Measurements from ENCODE around the gene SPPL2B.

The SPPL2B gene

GRCh38 chr19:2286402-2287140 is 41.9 kb upstream of the SPPL2B start:
- H3K4me3 ChIP-seq (replicated peaks; ENCODE audit: low read depth, low read length): no peak overlapping the region
- TF ChIP-seq, protein P1, sequence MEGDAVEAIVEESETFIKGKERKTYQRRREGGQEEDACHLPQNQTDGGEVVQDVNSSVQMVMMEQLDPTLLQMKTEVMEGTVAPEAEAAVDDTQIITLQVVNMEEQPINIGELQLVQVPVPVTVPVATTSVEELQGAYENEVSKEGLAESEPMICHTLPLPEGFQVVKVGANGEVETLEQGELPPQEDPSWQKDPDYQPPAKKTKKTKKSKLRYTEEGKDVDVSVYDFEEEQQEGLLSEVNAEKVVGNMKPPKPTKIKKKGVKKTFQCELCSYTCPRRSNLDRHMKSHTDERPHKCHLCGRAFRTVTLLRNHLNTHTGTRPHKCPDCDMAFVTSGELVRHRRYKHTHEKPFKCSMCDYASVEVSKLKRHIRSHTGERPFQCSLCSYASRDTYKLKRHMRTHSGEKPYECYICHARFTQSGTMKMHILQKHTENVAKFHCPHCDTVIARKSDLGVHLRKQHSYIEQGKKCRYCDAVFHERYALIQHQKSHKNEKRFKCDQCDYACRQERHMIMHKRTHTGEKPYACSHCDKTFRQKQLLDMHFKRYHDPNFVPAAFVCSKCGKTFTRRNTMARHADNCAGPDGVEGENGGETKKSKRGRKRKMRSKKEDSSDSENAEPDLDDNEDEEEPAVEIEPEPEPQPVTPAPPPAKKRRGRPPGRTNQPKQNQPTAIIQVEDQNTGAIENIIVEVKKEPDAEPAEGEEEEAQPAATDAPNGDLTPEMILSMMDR (IDR thresholded peaks at IDR 0.05; ENCODE audit: low read depth, low read length, missing control alignments): no peak
- DNase-seq (ENCODE audit: extremely low read depth, low read depth): no peak

GRCh38 chr19:2287585-2288337 is 40.7 kb upstream of the SPPL2B start:
- DNase-seq (ENCODE audit: extremely low read depth, low read depth): no peak
- H3K4me3 ChIP-seq (replicated peaks; ENCODE audit: low read depth, low read length): no peak overlapping the region
- TF ChIP-seq, protein P1 (IDR thresholded peaks at IDR 0.05; ENCODE audit: low read depth, low read length, missing control alignments): no peak

DNA sequence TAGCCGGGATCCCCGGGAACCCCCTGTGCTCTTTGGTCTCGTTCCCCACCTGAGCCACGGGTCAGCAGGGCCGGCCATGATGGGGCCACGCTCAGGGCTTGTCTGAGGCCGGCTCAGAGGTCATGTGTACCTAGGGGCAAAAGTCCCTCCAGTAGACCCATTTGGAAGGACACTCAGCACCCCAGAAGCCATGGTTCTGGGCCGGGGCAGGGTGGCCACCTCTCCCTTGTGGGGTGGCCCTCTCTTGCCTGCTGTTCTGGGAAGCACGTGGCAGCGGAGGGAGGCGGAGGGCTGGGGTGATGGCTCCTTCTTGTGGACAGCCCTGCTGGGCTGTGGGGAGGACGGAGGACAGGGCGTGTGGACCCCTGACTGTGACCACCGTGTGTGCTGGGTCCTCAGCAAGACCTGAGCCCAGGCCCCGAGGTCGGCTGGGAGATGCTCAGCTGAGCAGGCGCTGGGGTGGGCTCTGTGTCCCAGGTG is 40.1 kb upstream of the SPPL2B start:
- H3K4me3 ChIP-seq (replicated peaks; ENCODE audit: low read depth, low read length): no peak overlapping the region
- no peak for DNase-seq (ENCODE audit: extremely low read depth, low read depth)
- TF ChIP-seq, protein P1 (IDR thresholded peaks at IDR 0.05; ENCODE audit: low read depth, low read length, missing control alignments): no peak

- no peak overlapping the region for H3K4me3 ChIP-seq (replicated peaks; ENCODE audit: low read depth, low read length)
Observed at GRCh38 chr19:2288818-2289713, 39.4 kb upstream of the SPPL2B start.

GRCh38 chr19:2289714-2290435 is 38.6 kb upstream of the SPPL2B start:
- DNase-seq (ENCODE audit: extremely low read depth, low read depth): no peak
- H3K4me3 ChIP-seq (replicated peaks; ENCODE audit: low read depth, low read length): peak overlapping the region; percentile 13; the same call in 1 of the 2 replicates
- TF ChIP-seq, protein P1 (IDR thresholded peaks at IDR 0.05; ENCODE audit: low read depth, low read length, missing control alignments): no peak

More at GRCh38 chr19:2288818-2289713, 39.4 kb upstream of the SPPL2B start:
- DNase-seq (ENCODE audit: extremely low read depth, low read depth): no peak
- TF ChIP-seq, protein P1 (IDR thresholded peaks at IDR 0.05; ENCODE audit: low read depth, low read length, missing control alignments): no peak

Measured in HFF-Myc (cell line).